HG03460 (cell line): ENCODE data around the gene SLC16A1.
"Not testable (repeated sequence)": the region's sequence is repeated elsewhere in the genome, so short reads cannot be mapped to it uniquely, and the experiment has no call there.

ENCODE experiments used
- ATAC-seq: cut with Tn5 transposase; IDR thresholded peaks from one replicate; pipeline ENCODE4 v1.9.1; 2021; ENCODE audit not compliant: unreplicated experiment

SLC16A1 gene

DNA sequence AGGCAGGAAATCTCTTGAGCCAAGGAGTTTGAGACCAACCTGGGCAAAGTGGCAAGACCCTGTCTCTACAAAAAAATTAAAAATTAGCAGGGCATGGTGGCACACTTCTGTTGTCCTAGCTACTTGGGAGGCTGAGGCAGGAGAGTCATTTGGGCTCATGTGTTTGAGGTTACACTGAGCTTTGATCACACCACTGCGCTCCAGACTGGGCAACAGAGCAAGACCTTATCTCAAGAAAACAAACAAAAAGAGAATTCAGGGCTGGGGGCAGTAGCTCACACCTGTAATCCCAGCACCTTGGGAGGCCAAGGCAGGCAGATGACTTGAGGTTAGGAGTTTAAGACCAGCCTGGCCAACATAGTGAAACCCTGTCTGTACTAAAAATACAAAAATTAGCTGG is 17.8 kb upstream of the SLC16A1 start:
- no peak for ATAC-seq

GRCh38 chr1:112971006-112971405 is 15.0 kb upstream of the SLC16A1 start:
- ATAC-seq, result no peak

DNA sequence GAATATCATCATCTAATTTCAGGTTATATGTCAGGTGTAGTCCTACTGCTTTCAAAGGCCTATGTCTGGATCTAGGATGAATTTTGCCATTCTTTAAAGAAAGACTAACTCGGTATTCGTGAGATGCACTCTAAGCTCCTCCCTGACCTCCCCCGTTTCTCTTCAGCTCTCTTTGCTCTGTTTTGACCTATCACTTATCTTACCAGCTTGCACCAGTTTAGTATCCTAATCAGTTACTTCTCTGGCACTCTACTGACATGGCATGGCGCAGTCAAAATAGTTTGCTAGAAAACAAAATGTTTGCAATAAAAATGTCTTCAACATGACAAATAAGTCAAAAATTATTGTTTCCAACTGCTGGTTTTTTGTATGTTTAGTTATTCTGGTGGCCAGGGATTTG is 8.4 kb upstream of the SLC16A1 start:
- no peak for ATAC-seq

GRCh38 chr1:112961072-112961471 is 5.1 kb upstream of the SLC16A1 start:
- no peak for ATAC-seq

DNA sequence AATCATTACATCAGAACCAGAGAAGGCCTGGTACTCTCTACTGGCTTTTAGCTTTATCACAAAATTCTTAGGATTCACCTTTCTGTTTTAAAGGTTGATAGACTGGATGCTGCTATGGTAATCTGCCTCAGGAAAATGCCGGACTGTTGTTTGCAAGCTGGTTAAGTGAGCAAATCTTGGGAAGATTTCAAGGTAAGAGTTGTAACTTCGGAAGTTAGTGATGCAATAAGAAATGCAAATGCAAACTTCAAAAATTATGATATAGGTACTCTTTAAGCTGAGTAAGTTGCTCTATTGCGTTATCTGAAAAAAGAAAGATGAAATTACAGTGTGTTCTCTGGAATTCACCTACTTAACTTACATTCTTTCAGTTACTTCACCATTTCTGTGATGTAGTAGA is 4.4 kb upstream of the SLC16A1 start:
- ATAC-seq, result no peak

GRCh38 chr1:112958236-112958635 is 2.2 kb upstream of the SLC16A1 start:
- ATAC-seq, result not testable (repeated sequence)

GRCh38 chr1:112957133-112957812 is 1.3 kb upstream of the SLC16A1 start:
- ATAC-seq, result peak; percentile 47

DNA sequence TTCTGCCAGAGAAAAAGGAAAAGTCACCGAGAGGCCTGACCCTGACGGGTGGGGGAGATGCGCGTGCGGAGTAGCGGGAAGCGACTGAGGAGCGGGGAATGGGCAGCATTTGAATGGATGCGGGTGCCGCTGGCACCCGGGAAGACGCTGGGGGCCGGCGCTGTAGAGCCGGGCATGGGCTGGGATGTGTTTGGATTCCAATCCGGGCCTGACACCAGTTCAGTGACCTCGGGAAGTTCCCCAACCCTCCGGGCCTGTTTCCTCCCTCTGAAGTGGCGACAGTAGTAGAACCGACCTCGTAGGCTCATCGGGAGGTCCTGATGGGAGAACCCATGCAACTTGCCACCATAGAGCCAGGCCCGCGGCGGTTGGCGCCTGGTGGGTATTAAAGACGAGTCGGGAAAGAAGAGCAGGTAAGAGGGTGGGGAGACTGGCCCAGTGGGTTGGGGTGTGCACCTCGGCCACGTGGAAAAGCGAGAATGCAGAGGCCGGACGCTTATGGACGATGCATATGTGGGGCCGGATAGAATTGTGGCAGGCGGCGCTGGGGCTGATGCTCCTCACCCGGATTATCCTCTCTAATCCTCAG is 642 bp upstream of the SLC16A1 start:
- peak; percentile 7 for ATAC-seq

GRCh38 chr1:112954945-112955772 is 837 bp downstream of the SLC16A1 start:
- peak; percentile 28 for ATAC-seq

- no peak for ATAC-seq
These were observed 1.9 kb downstream of the SLC16A1 start for GRCh38 chr1:112954017-112954650.

- ATAC-seq, result no peak
These were observed 5.6 kb downstream of the SLC16A1 start for GRCh38 chr1:112950426-112950825.

- no peak for ATAC-seq
These were observed 9.3 kb downstream of the SLC16A1 start for GRCh38 chr1:112946683-112947082.

GRCh38 chr1:112939810-112940209 is 16.2 kb downstream of the SLC16A1 start:
- ATAC-seq, result no peak

DNA sequence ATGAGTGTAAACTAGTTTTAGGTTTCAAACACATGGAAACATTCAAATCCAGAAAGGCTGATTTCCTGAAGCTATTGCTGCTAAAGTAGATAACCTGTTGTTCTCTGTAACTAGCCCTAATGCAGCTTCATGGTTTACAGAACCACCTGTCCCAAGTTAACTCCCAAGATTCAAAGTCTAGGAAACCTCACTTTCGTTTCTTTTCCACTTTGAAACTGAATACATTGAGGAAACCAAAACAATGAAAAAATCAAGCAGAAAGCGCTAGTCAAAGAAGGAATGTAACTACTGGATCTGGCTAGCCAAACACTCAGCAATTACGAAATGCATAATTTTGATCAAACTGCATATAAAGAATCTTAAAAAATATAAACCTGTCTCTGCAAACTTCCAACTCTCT is 17.8 kb downstream of the SLC16A1 start:
- ATAC-seq, result no peak

- no peak for ATAC-seq
These were observed 18.5 kb downstream of the SLC16A1 start for GRCh38 chr1:112937495-112937894.

GRCh38 chr1:112937070-112937469 is 18.9 kb downstream of the SLC16A1 start:
- ATAC-seq, result no peak

- no peak for ATAC-seq
These were observed 20.4 kb downstream of the SLC16A1 start for GRCh38 chr1:112935461-112936111.

- ATAC-seq, result no peak
These were observed 21.4 kb downstream of the SLC16A1 start for GRCh38 chr1:112934577-112934976.

DNA sequence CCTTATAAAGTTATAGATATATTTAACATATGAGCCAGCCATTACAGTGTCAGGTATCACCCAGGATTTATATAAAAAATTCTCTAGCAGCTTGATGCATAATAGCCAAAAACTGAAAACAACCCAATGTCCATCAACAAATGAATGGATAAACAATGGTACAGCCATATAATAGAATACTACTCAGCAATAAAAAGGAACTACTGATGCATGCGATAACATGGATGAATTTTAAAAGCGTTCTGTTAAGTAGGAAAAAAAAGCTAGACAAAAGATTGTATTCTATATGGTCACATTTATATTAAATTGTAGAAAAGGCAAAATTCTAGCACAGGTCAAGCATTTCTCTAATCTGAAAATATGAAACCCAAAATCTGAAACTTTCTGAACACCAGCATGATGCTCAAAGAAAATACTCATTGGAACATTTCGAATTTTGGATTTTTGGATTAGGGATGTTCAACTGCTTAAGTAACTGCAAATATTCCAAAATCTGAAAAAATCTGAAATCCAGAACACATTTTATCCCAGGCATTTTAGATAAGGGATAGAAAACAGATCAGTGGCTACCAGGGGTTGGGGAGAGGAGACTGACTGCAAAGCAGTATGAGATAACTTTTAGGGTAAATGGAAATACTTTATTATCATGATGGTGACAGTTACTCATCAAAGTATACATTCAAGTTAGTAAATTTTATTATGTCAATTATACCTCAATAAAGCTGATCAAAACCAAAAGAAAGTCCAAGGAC is 22.0 kb downstream of the SLC16A1 start:
- ATAC-seq, result no peak

DNA sequence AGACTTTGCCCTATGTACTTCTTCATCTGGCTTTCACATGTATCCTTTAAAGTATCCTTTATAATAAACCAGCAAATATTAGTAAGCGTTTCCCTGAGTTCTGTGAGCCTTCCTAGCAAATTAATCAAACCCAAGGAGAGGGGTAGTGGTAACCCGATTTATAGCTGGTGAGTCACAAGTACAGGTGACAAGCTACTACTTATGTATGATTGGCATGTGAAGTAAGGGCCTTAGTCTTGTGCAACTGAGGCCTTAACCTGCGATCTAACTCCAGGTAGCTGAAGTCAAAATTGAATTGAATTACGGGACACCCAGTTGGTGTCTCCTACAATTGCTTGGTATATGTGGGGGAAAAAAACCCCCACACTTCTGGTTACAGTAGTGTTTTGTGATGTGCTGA is 26.0 kb downstream of the SLC16A1 start:
- ATAC-seq, result no peak
